Loucy (cell line): ENCODE results near the gene LIPC.

ENCODE experiments used
- EZH2phosphoT487 ChIP-seq: fragments of 200-600 bp; IDR thresholded peaks from 2 replicates; pipeline ENCODE4 v1.6.1; 2018; ENCODE audit warnings: antibody characterized with exemption, mild to moderate bottlenecking, moderate library complexity, borderline replicate concordance
- TF ChIP-seq, protein P1 (sequence below): fragments of 200-600 bp; sonication (generic); conservative IDR thresholded peaks from 2 replicates; pipeline ENCODE4 v1.5.1; 2014; ENCODE audit warnings: mild to moderate bottlenecking, antibody characterized with exemption, low read length

DNA sequence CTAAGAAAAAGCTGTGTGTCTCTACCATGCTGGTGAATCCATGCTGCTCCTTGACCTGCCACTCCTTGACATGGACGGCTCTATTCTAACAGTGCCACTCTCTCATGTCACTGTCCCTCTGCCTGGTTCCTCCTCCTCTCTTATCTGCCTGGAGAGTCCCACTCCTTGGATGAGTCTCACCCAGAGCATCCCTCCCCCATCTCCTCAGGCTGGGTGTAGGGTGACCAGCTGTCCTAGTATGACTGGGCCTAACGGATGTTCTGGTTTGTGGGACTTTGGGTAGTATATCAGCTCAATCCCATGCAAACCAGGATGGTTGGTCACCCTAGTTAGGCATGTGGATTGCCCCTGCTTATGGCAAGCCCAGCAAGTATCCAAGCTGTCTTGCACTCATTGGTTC is 54.3 kb downstream of the LIPC start:
- TF ChIP-seq, protein P1, sequence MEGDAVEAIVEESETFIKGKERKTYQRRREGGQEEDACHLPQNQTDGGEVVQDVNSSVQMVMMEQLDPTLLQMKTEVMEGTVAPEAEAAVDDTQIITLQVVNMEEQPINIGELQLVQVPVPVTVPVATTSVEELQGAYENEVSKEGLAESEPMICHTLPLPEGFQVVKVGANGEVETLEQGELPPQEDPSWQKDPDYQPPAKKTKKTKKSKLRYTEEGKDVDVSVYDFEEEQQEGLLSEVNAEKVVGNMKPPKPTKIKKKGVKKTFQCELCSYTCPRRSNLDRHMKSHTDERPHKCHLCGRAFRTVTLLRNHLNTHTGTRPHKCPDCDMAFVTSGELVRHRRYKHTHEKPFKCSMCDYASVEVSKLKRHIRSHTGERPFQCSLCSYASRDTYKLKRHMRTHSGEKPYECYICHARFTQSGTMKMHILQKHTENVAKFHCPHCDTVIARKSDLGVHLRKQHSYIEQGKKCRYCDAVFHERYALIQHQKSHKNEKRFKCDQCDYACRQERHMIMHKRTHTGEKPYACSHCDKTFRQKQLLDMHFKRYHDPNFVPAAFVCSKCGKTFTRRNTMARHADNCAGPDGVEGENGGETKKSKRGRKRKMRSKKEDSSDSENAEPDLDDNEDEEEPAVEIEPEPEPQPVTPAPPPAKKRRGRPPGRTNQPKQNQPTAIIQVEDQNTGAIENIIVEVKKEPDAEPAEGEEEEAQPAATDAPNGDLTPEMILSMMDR = no peak
- TF ChIP-seq EZH2phosphoT487 = no peak
